Stimulated activated CD8-positive, alpha-beta memory T cell treated with anti-CD3 and anti-CD28 coated beads, Interleukin-4, amount 100 ng/mL, for 4 hours (primary cell): Measurements from ENCODE around the gene TMEM145.

Experiments
- DNase-seq, 2 donors: peaks; one replicate each; pipeline ENCODE4 v3.0.0-alpha.2; 2020; ENCODE audit warnings: low read depth in 2 of 2, low spot score in 1 of 2

Gene TMEM145

GRCh38 chr19:42357290-42357689 lies 44.2 kb downstream of the TMEM145 start:
- DNase-seq = no peak

GRCh38 chr19:42360787-42361544 lies 47.9 kb downstream of the TMEM145 start:
- DNase-seq = no peak

GRCh38 chr19:42361545-42361910 lies 48.4 kb downstream of the TMEM145 start:
- no peak for DNase-seq

- DNase-seq = no peak
Observed at GRCh38 chr19:42362342-42362741, 49.2 kb downstream of the TMEM145 start.

- no peak for DNase-seq
Observed at GRCh38 chr19:42362891-42363440, 49.9 kb downstream of the TMEM145 start.

- no peak for DNase-seq
Observed at GRCh38 chr19:42363614-42364346, 50.7 kb downstream of the TMEM145 start.

GRCh38 chr19:42366673-42367072 lies 53.6 kb downstream of the TMEM145 start:
- DNase-seq = no peak

- no peak for DNase-seq
Observed at GRCh38 chr19:42367929-42368328, 54.8 kb downstream of the TMEM145 start.

GRCh38 chr19:42368360-42368759 lies 55.3 kb downstream of the TMEM145 start:
- DNase-seq = no peak

GRCh38 chr19:42368765-42369164 lies 55.7 kb downstream of the TMEM145 start:
- DNase-seq = no peak

GRCh38 chr19:42369433-42370067 lies 56.4 kb downstream of the TMEM145 start:
- DNase-seq = no peak

GRCh38 chr19:42370068-42370520 lies 57.0 kb downstream of the TMEM145 start:
- no peak for DNase-seq

- no peak for DNase-seq
Observed at GRCh38 chr19:42370626-42371175, 57.6 kb downstream of the TMEM145 start.
